HUDEP-2 (cell line): ENCODE results near the gene ZFHX2.

ENCODE experiments used
- DNase-seq, 76 experiments: peaks; one replicate each; lab custom pipeline; 2025; ENCODE audit not compliant: unreplicated experiment in 76 of 76; lab: John Stamatoyannopoulos, UW

ZFHX2 gene

DNA sequence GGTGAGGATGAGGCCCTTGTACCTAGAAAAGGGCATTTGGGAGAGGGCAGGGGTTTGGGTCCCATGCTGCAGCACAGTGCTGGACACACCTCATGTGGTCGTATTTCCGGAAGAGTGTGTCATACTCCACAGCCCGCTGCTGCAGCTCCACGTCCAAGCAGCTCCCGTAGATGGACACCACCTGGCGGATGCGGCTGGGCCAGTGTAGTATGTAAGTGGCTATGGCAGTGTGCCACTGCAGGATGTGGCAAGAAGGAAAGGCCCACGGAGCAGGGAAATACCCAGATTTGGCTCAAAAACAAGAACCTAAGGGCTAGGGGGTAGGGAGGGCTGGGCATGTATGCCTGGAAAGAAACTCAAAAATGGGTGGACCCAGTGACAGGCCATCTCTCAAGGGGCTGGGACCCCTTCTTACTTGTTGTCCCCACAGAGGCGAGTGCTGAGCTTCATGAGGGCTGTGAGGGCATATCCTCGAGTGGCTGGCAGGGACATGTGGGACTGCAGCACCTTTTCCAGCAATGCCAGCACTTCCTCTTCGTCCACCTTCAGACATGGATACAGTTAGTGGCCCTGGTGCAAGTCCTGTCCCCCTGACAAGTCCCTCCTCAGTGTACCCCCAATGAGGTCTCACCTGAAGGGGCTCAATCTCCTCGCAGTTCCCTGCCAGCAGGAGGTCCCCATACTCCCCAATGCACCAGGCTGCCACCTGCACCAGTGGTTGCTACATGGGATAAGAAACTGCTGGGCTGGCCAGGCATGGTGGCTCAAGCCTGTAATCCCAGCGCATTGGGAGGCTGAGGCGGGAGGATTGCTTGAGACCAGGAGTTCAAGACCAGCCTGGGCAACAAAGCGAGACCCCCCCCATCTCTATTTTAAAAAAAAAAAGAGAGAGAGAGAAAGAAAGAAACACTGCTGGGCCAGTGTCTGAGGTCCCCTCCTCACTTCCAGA lies 10.6 kb upstream of the ZFHX2 start:
- DNase-seq = no peak

DNA sequence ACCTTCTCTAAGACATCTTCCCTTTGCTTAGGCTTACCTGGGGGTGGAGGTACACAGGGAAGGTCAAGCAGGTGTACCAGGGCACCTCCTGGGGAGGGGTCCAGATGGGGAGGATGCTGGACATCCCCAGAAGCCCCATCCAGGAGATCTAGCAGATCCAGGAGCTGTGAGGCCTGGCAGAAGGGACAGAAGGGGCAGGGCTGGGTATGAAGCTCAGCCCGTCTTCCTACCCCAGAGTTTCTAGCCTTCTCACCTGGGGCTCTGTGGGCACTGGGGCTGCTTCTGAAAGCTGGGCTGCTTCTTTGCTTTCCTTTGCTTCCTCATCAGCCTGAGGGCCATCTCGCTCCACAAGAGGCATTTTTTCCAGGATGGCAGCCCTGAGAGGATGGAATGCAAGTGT lies 9.7 kb upstream of the ZFHX2 start:
- no peak for DNase-seq

DNA sequence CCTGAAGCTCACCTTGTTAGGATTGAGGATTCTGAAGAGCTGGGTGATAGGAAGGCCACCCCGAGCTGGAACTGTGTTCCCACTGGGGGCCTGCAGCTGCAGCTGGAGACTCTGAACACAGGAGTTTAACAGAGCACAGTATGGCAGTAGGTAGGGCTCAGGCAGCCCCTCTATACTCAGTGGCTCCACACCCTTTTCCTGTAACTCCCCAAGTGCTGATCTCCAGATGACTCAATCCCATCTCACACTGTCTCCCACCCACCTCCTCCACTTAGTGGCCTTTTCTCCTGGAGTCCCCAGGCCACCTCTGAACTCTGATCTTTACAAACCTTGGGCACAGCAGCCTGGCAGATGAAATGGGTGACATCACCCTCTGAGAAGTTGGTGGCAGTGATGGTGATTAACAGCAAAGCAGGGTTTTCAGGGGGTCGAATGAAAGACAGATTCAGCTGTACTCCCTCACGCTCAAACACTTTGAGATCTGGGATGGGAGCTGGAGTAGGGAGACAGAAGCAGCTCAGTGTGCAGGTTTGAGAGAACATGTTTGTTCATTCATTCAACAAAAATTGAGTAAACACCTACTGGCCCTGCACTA lies 8.5 kb upstream of the ZFHX2 start:
- DNase-seq = no peak

DNA sequence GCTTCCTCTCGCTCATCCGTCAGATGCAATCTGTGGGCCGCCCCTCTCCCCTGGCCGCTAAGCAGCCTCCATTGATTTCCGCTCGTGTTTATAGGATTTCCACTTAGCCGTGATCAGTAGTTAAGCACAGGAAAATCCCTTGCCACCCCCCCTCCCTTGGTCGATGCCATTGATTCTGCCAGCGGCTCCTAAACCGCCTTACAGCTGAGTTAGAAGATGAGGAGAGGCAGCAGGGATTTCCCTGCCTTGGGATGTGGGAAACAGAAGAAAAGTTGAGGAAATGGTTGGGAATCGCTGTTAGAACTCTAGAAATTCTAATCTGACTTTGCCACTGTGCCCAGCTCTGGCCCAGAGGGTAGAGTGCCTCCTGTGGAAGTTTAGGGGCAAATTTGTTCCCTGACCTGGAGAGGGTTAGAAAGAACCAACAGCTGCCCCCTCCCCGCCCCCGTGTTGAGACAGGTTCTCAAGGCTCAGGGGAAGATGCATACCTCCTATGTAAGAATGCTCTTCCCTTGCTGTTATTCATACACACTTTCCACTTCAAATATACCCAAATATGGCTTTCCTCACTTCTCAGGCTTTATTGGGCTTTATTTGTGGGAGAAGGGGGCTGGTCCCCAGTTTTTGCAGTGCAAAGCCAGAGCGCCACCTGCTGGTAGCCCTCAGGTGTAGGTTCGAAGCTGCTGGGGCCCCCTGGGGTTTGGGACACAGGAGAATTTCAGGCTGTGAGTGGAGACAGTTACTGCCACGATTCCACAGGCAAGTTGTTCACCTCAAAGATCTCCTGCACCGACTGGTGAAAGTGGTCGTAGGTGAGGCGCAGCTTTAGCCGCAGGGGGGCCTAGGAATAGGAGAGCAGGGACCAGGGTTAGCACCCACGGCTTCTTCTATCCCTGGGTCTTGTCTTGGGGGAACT lies 7.7 kb upstream of the ZFHX2 start:
- DNase-seq = peak in 54 of 76 experiments; percentile 3 to 73 (median 43)

DNA sequence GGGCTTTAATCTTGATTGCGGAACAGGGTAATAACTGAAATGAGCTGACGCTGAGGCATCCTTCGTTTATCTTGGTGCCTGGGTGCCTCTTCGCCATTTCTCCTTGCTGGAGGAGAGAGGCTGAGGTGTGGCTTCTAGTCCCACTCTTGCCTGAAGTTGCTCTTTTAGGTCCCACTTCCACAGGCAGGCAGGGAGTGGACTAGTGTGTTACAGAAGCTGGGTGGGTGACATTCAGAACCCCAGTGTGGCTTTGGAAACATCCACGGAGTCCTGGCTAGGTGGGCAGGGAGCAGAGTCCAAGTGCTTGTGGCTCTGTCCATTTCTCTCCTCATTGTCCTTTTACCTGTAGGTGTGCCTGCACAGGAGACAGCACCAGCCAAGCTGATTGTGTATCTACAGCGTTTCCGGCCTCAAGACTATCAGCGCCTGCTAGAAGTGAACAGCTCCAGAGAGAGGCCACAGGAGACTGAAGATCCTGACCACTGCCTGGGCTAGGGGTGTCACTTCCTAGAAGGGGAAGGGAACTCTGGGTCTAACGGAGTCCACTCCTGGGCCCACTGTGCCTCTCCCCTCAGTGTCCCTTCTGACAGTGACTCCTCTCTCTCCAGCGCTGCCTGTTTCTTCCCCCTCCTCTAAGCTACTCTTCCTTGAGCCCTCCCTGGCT lies 6.9 kb upstream of the ZFHX2 start:
- no peak for DNase-seq

DNA sequence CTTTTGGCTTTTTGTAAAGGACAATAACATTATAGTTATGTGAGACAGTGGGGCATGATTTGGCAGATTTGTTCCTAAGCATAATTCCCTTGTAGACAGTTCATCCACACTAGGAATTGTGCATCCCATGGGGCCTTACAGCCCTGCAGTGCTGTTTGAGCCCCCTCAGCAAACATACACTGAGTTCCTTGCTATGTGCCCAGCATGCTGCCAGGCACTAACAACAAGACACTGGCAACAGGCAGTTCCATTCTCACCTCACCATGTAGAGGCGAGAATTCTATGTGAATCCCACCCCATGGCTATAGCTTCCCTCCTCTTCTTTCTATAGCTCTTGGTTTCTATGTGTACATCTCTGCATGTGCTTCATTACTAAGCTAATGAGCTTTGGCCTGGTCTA lies 6.4 kb upstream of the ZFHX2 start:
- no peak for DNase-seq

DNA sequence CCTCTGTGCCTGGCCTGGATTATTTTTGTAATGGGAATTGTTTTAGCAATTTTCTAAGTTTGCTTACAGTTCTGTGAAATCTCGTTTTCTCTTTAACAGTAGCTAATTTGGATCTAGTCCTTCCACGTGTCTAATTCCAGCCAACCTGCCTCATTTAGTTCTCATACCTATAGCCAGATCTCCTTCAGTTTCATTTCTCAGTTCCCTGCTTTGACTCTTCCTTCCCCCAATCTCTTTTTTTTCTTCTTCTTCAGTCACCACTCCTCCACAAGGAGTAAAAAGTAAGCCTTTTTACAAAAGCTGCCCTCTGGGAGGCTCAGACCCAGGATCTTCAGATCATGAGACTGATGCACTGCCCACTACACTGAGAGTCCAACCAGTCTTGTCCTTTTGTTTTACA lies 6.0 kb upstream of the ZFHX2 start:
- no peak for DNase-seq

DNA sequence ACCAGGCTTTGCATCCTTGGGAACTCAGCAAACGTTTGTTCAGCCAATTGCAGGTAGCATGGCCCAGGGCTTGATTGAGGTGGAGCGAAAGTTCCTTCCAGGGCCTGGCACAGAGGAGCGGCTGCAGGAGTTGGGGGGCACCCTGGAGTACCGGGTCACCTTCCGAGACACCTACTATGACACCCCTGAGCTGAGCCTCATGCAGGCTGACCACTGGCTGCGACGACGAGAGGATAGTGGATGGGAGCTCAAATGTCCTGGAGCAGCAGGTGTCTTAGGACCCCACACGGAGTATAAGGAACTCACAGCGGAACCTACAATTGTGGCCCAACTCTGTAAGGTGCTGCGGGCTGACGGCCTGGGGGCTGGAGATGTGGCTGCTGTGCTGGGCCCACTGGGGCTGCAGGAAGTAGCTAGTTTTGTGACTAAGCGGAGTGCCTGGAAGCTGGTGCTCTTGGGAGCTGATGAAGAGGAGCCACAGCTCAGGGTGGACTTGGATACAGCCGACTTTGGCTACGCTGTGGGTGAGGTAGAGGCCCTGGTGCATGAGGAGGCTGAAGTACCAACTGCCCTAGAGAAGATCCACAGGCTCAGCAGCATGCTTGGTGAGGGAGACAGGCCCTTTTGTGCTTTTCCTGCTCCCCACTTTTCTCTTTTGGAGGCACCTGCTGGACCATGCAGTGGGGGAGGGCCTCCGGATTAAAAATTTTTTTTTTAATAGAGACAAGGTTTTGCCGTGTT lies 5.3 kb upstream of the ZFHX2 start:
- DNase-seq = peak in 1 of 76 experiments; percentile 22

DNA sequence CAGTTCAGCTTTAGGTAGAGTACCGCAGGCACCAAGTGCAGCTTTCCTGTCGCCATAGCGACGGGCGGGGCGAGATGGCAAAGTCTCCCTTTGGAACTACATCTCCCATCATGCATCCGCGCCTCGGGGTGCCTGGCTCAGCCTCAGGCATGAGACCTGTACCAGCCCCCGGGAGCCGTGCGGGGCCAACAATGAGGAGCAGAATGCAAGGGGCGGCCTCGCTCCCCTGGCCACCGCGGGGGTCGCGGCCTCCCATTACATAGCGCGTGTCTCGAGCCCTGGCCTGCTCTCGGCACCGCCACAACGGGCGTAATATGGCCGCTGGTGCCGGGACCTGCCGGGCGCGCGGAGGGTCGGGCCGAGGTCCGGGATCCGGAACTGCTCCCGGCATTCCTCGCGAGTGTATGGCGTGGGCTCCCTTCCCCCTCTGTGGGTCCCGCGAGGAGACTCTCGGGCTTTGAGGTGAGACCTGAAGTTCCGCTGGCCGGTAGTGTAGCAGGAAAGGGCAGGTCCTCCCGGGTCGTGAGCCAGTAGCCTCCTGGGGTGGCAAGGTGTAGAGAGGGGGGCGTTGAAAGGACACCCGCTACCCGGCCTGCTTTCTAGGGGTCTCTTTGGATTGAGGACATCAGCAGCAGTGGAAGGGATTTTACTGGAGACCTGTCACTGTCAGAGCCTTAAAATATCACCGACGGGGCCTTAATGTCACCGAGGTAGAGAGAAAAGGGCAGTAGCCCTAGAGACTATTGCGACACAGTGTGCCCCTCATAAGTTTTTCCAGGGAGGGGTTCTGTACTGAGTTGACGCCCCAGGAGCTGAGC lies 4.5 kb upstream of the ZFHX2 start, which contains the start of gene THTPA:
Gene THTPA (plus strand): TSS at position 390 of the 818 bp plus-strand sequence. CDS start 487 bp downstream, outside the sequence.
- DNase-seq = peak in 75 of 76 experiments; percentile 43 to 92 (median 82)

DNA sequence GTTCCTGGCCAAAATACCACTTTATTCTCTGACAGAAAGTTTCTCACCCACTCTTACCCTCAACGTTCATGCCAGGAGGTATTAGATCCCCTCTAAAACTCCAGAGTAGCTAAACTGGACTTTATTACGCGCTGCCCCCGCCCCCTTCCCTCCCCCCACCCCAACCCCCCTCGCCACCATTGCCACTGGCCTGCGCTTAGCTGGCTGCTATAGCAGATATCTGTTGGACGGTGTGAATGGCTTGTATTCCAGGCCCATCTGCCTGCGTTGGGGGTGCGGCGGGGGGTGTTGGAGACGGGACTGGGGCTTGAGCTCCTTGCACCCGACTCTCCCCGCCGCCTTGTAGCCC lies 3.9 kb upstream of the ZFHX2 start:
- no peak for DNase-seq

DNA sequence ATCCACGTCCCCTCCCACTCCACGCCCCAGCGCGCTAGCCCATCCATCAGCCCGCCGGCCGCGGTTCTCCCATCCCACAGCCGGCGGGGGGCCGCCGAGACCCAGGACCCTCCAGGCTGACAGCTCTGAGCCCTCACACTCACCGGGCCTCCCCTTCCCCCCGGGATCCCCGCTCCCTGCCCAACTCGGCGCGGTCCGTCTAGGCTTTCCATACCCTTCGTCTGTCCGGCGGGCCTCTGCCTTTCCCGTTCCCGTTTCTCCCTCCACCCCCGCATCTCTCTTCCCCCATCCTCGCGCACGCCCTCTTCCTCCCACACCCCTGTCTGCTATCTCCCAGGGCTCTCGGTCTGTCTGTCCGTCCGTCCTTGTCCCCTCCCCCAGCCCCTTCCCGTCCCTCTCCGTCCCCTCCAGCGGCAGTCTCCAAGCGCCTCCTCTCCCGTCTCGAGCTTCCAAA lies 726 bp downstream of the ZFHX2 start:
- DNase-seq = no peak

DNA sequence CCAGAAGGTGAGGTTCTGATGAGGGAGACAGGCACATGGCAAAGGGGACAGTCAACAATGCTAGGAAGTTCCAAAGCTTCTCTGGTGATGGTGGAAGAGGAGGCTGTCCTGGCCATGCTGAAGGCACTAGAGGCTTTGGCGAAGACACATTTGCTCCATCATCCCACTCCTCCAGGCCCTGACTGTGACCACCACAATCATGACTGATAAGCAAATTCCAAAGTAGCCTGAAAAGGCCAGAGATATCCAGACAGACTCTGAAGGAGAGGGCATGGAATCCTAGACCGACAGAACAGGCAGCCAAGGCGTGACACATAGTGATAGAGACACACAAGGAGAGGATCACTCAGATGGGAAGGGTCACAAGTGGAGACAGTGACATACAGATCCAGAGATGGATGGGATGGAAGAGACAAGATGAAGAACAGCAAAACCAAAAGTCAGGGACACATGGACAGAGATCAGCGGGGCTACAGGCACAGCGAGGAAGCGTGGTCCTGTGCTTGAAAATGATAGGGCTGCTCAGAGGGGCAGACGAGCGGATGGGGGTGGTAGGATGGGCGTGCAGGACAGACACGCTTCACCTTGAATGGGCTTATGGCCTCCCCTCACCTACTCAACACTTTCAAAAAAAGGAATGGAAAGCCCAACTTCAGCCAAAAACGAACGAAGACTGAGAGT lies 1.3 kb downstream of the ZFHX2 start:
- DNase-seq = no peak

DNA sequence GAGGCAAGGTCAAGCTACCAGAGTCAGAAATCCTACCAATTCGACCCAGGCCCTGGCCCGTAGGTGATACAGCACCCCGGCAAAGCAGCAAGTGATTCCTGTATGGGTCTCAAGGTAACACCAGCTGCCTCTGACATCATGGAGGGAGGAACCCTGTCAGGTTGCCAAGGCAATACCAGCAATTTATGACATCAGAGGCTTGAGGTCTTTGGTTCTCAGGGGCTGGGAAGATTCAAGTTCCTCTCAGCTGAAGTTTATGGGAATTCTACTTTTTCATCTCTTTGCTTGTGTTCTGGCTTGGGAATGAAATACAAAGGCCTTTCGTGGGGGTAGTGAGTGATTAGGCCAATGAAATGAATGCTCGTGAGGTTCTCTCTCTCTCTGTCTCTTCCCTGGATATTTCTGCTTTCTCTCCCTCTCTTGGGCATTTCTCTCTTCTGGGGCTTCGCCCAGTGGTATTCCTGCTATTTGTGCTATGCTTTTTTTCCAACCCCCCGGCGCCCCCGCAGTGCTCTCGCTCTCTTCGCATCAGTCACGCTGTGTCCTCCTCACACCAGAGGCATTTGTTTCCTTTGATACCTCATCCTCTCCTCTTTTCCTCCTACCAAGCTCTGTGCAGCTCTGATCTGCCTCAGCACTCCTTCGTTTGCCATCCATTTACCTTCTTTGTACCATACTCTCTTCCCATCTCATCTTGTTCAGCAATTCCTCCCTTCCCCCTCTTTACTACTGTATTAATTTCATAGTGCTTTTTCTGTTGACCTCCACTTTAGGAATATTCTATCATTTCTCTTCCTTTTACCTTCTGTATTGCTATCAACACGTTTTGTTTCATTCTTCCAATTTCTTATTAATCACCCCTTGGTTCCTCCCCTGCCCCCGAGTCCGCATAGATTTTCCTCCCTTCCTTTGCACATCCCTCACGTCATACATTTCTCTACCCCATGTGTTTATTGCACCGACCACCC lies 2.9 kb downstream of the ZFHX2 start:
- peak in 1 of 76 experiments; percentile 19 for DNase-seq

DNA sequence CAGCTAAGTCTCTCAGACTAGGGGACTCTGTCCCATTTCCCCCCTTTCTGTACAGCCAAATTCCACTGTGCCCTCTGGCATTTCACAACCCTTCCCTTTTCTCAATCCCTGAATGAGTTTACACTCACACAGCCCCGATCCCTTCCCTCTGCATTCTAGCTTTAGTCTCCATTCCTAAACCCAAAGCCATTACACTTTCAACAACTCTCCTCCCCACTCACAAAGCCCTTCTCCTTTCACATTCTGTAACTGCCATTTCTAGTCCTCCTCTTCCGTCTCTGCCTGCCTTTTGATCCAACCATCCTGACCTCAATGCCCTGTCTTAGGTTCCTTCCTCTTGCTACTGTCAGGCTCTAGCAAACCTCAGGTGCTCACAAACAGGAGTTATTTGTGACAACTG lies 3.6 kb downstream of the ZFHX2 start:
- DNase-seq = no peak

DNA sequence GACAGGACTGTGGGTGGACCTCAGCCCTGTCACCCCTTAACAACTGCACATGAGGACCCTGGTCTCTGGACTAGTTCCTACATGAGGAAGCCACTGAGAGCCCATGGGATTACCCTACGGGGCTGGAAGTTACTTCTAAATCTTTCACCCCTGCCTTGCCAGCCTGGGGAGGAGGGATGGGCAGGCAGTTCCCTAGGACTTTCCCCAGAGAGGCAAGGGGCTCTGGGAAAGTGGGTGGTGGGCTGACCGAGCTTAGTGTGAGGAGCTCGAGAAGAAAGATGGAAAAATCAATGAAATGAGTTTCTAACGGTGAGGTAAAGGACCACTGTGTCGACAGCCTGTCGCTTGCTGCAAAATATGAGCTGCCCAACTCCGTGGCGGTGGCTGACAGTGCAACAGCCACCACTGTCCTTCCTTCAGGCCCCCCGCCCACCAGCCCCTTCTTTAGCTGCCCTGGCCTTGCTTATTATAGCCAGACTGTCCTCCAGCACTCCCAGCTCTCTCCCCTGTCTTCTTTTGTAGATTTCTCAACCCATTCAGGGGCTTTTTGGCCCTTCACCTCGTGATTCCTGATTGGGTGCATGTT lies 5.0 kb downstream of the ZFHX2 start:
- DNase-seq = no peak

DNA sequence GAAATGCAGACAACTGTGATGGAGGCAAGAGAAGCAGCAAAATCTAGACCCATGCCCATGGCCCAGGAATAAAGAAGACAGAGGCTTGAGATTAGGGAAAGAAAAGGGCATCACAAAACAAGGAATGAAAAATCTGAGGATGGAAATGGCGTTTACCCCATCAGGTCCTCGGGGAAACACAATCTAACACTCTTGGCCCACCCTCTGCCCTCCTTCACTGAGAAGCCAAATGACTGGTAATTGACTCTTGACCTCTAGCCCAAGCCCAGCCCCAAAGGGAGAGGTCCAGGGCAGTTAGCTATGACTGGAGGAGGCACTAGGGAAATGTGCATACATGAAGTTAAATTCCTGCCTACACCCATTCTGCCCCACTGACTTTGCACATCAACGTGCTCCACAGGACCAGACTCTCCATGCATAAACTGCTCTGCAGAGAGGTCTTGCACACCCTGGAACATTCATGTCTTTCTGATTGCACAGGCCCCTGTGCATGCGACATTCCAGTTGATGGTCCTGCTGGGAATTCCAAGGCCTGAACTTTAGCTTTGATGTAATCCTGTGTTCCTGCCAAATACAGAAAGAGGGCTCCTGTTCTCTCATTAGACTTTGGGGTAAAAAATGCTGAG lies 5.7 kb downstream of the ZFHX2 start:
- DNase-seq = no peak
